KMS-11 (cell line): ENCODE results near the gene ADH4.
"Not testable (repeated sequence)": the region's sequence is repeated elsewhere in the genome, so short reads cannot be mapped to it uniquely, and the experiment has no call there.

Source experiments
- H2AFZ ChIP-seq: fragments of 200-600 bp; sonication (generic); 2 replicates; pipeline ENCODE4 v1.6.1; 2016; ENCODE audit warnings: antibody characterized with exemption, mixed run types, low read depth
- H3K27ac ChIP-seq: fragments of 200-600 bp; sonication (generic); 2 replicates; pipeline ENCODE4 v1.6.1; 2016; ENCODE audit warnings: mild to moderate bottlenecking, mixed run types
- H3K27me3 ChIP-seq: fragments of 200-600 bp; sonication (generic); 2 replicates; pipeline ENCODE4 v1.6.1; 2017; ENCODE audit warnings: mild to moderate bottlenecking, low read depth, mixed run types, moderate library complexity; ENCODE audit not compliant: insufficient read depth
- H3K36me3 ChIP-seq: fragments of 200-600 bp; sonication (generic); 2 replicates; pipeline ENCODE4 v1.6.1; 2017; ENCODE audit warnings: mild to moderate bottlenecking, mixed run types; ENCODE audit not compliant: insufficient read depth
- H3K4me1 ChIP-seq: fragments of 200-600 bp; sonication (generic); 2 replicates; pipeline ENCODE4 v1.6.1; 2016; ENCODE audit warnings: mild to moderate bottlenecking, low read depth, mixed run types; ENCODE audit not compliant: poor library complexity, severe bottlenecking
- H3K4me2 ChIP-seq: fragments of 200-600 bp; sonication (generic); 2 replicates; pipeline ENCODE4 v1.7.0; 2016; ENCODE audit warnings: mild to moderate bottlenecking, mixed run types
- H3K4me3 ChIP-seq: fragments of 200-600 bp; sonication (generic); IDR thresholded peaks from 2 replicates; pipeline ENCODE4 v1.6.1; 2017; ENCODE audit warnings: low read depth, low read length, mixed read lengths; ENCODE audit not compliant: insufficient read depth
- H3K79me2 ChIP-seq: fragments of 200-600 bp; sonication (generic); 2 replicates; pipeline ENCODE4 v1.6.1; 2016; ENCODE audit warnings: low read depth, mixed run types; ENCODE audit not compliant: insufficient read depth
- H3K9ac ChIP-seq: fragments of 200-600 bp; sonication (generic); 2 replicates; pipeline ENCODE4 v1.6.1; 2016; ENCODE audit warnings: mild to moderate bottlenecking, mixed run types
- H4K20me1 ChIP-seq: fragments of 200-600 bp; sonication (generic); 2 replicates; pipeline ENCODE4 v1.6.1; 2016; ENCODE audit warnings: mild to moderate bottlenecking, mixed run types; ENCODE audit not compliant: insufficient read depth
- TF ChIP-seq, protein P1 (sequence below): fragments of 200-600 bp; sonication (generic); conservative IDR thresholded peaks from 2 replicates; pipeline ENCODE4 v1.6.1; 2017; ENCODE audit warnings: low read depth, mild to moderate bottlenecking, antibody characterized with exemption, low read length, moderate library complexity, mixed read lengths

ADH4 gene

DNA sequence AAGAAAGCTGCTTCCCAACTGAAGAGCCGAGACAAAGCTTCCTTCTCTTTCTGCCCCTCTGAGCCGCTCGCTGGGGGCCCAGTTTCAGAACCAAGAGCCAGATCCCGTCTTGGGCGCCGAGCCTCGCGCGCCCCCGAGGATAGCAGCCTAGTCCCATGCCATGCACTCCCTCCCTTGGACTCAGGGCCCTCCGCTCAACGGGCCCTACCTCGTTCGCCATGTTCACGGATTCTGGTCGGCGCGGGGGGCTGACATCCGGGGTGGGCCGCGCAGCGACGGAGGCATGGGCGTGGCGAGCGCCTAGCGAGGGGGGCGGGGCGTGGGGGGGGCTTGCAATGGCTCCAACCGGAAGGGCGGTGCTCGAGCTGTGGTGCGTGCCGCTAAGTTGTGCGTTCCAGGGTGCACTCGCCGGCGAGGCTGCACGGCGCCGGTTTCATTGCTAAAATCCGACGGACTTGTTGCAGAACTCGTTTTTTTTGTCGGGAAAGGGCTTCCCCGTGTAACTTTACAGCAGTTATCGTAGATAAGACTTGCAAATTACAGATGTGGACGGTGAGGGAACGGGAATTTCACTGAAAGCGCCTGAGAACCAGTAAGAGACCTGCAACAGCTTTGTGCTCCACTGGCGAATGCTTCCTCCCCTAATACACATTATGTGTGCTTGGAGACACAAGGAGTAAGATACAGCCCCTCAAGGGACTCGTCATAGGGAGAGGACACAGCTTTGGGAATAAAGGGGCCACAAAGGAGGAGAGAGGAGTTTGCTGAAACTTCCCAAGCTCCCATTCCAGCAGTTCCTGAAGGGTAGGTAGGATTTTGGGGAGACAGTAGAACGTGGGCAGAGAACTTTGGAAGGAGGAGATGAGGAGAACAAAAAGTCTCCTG lies 55.4 kb downstream of the ADH4 start, which contains the start of gene ADH5:
TSS of gene ADH5 (minus strand) at position 308 of the 885 bp plus-strand sequence. CDS start at position 220, 88 bp downstream.
- Histone ChIP-seq H3K27me3 (no peaks in the 10 kb centered on the region), H3K79me2 (peaks cover 20% of the 10 kb centered on the region), H3K9ac (peak within 1 kb of the TSS; percentile 86), H4K20me1 (no peaks in the 10 kb centered on the region), H3K4me3 (no peak within 1 kb of the TSS), H3K36me3 (no peaks in the 10 kb centered on the region), H3K4me2 (peak within 1 kb of the TSS; percentile 81), H2AFZ (peak within 1 kb of the TSS; percentile 96), H3K27ac (peak within 1 kb of the TSS; percentile 68), H3K4me1 (peaks cover 17% of the 10 kb centered on the region)
- TF ChIP-seq, protein P1, sequence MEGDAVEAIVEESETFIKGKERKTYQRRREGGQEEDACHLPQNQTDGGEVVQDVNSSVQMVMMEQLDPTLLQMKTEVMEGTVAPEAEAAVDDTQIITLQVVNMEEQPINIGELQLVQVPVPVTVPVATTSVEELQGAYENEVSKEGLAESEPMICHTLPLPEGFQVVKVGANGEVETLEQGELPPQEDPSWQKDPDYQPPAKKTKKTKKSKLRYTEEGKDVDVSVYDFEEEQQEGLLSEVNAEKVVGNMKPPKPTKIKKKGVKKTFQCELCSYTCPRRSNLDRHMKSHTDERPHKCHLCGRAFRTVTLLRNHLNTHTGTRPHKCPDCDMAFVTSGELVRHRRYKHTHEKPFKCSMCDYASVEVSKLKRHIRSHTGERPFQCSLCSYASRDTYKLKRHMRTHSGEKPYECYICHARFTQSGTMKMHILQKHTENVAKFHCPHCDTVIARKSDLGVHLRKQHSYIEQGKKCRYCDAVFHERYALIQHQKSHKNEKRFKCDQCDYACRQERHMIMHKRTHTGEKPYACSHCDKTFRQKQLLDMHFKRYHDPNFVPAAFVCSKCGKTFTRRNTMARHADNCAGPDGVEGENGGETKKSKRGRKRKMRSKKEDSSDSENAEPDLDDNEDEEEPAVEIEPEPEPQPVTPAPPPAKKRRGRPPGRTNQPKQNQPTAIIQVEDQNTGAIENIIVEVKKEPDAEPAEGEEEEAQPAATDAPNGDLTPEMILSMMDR = no peak

DNA sequence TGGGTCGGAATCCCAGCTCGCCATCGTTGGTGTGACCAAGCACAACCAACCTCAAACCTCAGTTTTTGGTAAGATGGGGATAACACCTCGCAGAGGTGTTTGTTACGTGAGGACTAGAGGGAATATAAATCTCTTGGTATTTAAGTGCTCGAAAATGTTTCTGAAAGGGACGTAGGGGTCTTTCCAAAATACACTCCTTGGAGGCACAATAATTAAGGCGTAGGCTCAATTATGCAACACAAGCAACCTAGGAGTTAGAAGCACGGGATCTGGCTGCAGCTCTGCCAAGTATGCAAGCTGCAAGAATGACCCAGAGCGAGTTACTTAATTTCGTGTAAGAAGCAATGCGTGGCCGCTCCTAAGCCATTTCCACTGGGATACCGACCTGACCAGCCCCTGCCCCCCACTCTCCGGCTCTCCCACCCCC lies 56.1 kb downstream of the ADH4 start:
- peak overlapping the region; percentile 96; the same call in 1 of the 2 replicates for H2AFZ ChIP-seq
- H3K79me2 ChIP-seq = peaks cover 20% of the 10 kb centered on the region
- peaks cover 17% of the 10 kb centered on the region for H3K4me1 ChIP-seq

DNA sequence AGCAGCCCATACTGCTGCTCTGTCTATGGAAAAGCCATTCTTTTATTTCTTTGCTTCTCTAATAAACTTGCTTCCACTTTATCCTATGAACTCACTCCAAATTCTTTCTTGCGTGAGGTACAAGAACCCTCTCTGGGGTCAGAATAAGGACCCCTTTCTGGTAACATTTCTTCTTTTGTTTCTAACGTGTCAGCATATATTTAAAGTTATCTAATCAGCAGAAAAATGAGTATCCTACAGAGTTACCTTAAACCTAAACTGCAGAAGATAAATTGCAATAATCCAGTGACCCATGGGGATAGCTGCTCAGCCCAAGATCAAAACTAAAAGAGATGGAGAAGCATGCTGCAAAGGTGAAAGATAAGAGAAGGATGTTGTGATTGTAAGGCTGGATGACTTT lies 59.5 kb downstream of the ADH4 start:
- H3K36me3 ChIP-seq = no peaks in the 10 kb centered on the region
- no peak overlapping the region for H3K9ac ChIP-seq
- H4K20me1 ChIP-seq = no peaks in the 10 kb centered on the region
- TF ChIP-seq, protein P1 = no peak
- no peak overlapping the region for H3K27ac ChIP-seq
- H2AFZ ChIP-seq = no peak overlapping the region
- no peaks in the 10 kb centered on the region for H3K27me3 ChIP-seq
- no peak overlapping the region for H3K4me2 ChIP-seq
- H3K4me3 ChIP-seq = no peak overlapping the region
- peaks cover 12% of the 10 kb centered on the region for H3K4me1 ChIP-seq
- peaks cover 20% of the 10 kb centered on the region for H3K79me2 ChIP-seq

More for the DNA sequence above, 56.1 kb downstream of the ADH4 start:
- Histone ChIP-seq H3K27me3 (no peaks in the 10 kb centered on the region), H3K27ac (no peak overlapping the region; the same call in 1 of the 2 replicates), H3K36me3 (no peaks in the 10 kb centered on the region), H4K20me1 (no peaks in the 10 kb centered on the region), H3K4me2 (peak overlapping the region; percentile 81), H3K4me3 (no peak overlapping the region), H3K9ac (peak overlapping the region; percentile 86; the same call in 1 of the 2 replicates)
- TF ChIP-seq, protein P1 = no peak

DNA sequence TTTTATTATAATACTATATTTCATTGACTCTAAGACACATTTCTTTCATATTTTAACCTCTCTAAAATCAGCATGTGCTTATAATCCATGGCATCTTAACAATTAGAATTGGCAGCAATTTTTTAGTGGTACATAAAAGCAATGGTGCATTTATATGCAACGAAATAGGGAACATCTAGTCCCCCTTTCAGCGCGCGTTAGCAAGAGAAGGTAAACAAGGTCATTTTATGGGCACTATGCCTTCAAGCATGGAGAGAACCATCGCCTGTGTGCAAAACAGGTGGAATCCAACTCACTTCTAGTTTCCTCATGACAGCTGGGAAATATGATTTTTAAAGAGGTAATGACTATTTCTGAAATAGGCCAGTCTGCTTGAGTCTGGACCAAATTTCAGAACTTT lies 61.9 kb downstream of the ADH4 start:
- Histone ChIP-seq H3K4me1 (peaks cover 3% of the 10 kb centered on the region), H2AFZ (no peak overlapping the region), H3K27me3 (no peaks in the 10 kb centered on the region), H3K4me3 (no peak overlapping the region), H3K27ac (no peak overlapping the region), H3K79me2 (peaks cover 11% of the 10 kb centered on the region; the same call in 1 of the 2 replicates), H3K4me2 (no peak overlapping the region), H3K9ac (no peak overlapping the region), H4K20me1 (no peaks in the 10 kb centered on the region), H3K36me3 (no peaks in the 10 kb centered on the region)
- TF ChIP-seq, protein P1 = no peak

DNA sequence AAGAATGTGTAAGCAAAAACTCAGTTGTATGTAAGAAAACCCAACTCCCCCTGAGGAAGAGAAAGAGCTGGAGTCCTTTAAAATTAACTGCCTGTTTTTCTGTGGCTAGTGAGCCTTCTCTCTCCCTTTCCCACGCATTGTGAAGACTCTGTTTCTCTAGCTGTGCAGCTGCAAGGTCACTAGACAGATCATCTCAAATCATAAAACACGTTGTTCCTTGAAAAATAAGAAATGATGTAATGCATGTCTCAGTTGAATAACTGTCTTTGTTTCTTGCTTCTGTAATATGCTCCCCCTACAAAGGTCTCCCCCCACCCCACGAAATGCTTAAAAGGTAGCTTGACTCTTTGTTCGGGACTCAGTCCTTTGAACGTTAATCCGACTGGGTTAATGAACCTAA lies 63.2 kb downstream of the ADH4 start:
- H3K36me3 ChIP-seq, H2AFZ ChIP-seq, H4K20me1 ChIP-seq, H3K27ac ChIP-seq, H3K27me3 ChIP-seq, H3K4me2 ChIP-seq, H3K9ac ChIP-seq, H3K4me3 ChIP-seq, H3K79me2 ChIP-seq, H3K4me1 ChIP-seq: not testable (repeated sequence)
